T-helper 17 cell (primary cell): ENCODE data around the gene S100G. TPM values are rescaled to one million over a fixed set of nuclear protein-coding genes. Genes with fewer than 3 reads are reported as not detected.
"Not testable (repeated sequence)": the region's sequence is repeated elsewhere in the genome, so short reads cannot be mapped to it uniquely, and the experiment has no call there.

Experiments
- ATAC-seq: fragments of 150-1000 bp; cut with Tn5 transposase; 2 replicates; pipeline ENCODE4 v1.10.0; 2021; ENCODE audit warnings: mild to moderate bottlenecking, moderate library complexity
- DNase-seq, 3 donors: peaks; one replicate each; pipeline versions ENCODE4 v3.0.0 to v3.0.0-alpha.2; 2020 to 2021
- H3K9me3 ChIP-seq: one replicate; pipeline ENCODE4 v1.7.0; 2013; ENCODE audit warnings: low read length, mild to moderate bottlenecking; ENCODE audit not compliant: control insufficient read depth, poor library complexity, severe bottlenecking
- H3K27ac Mint-ChIP-seq: one replicate; pipeline ENCODE4 v1.8.0; 2022; ENCODE audit warnings: mild to moderate bottlenecking, moderate library complexity, mixed read lengths
- H3K27me3 Mint-ChIP-seq: one replicate; pipeline ENCODE4 v1.8.0; 2022; ENCODE audit warnings: mixed read lengths
- H3K36me3 Mint-ChIP-seq: one replicate; pipeline ENCODE4 v1.8.0; 2022; ENCODE audit warnings: low read depth, mixed read lengths
- H3K4me1 Mint-ChIP-seq: one replicate; pipeline ENCODE4 v1.8.0; 2022; ENCODE audit warnings: mild to moderate bottlenecking, mixed read lengths
- H3K4me3 Mint-ChIP-seq: one replicate; pipeline ENCODE4 v1.8.0; 2022; ENCODE audit warnings: mild to moderate bottlenecking, moderate library complexity, mixed read lengths
- total RNA-seq, 4 donors: library from RNA in 2 of 4; stranded (reverse) in 2 of 4; gene quantifications; one replicate each; pipeline ENCODE4 v1.2.3 and lab custom pipeline; 2022 to 2026

Gene S100G
- total RNA-seq (not detected), total RNA-seq (lab: John Stamatoyannopoulos, UW) (0 reads per million in 2 donors)

- peaks cover 3% of the 10 kb centered on the region for H3K36me3 Mint-ChIP-seq
- H3K9me3 ChIP-seq = no peaks in the 10 kb centered on the region
- no peaks in the 10 kb centered on the region for H3K27me3 Mint-ChIP-seq
- no peak within 1 kb of the TSS for H3K4me3 Mint-ChIP-seq
- no peak within 1 kb of the TSS for H3K27ac Mint-ChIP-seq
- DNase-seq = no peak
- ATAC-seq = no peak
- peaks cover under 1% of the 10 kb centered on the region for H3K4me1 Mint-ChIP-seq
Measured at GRCh38 chrX:16649858-16650257, at the start of gene S100G. Gene S100G, plus strand, starts transcription at chrX:16650158. Its CDS starts 849 bp downstream, at chrX:16651007.

GRCh38 chrX:16601885-16602284 is 48.1 kb upstream of the S100G start:
- ATAC-seq (no peak), DNase-seq (no peak)
- H3K9me3 ChIP-seq = no peaks in the 10 kb centered on the region
- H3K36me3 Mint-ChIP-seq = no peaks in the 10 kb centered on the region
- H3K4me3 Mint-ChIP-seq = no peak overlapping the region
- H3K4me1 Mint-ChIP-seq = peaks cover 5% of the 10 kb centered on the region
- no peaks in the 10 kb centered on the region for H3K27me3 Mint-ChIP-seq
- H3K27ac Mint-ChIP-seq = no peak overlapping the region

- H3K27me3 Mint-ChIP-seq, H3K36me3 Mint-ChIP-seq, H3K4me3 Mint-ChIP-seq, H3K4me1 Mint-ChIP-seq, H3K9me3 ChIP-seq, ATAC-seq, DNase-seq: not testable (repeated sequence)
- H3K27ac Mint-ChIP-seq = peak overlapping the region; percentile 90
Measured at GRCh38 chrX:16603235-16603634, 46.7 kb upstream of the S100G start.

GRCh38 chrX:16603822-16604221 is 46.1 kb upstream of the S100G start:
- H3K4me1 Mint-ChIP-seq = peaks cover 5% of the 10 kb centered on the region

GRCh38 chrX:16604337-16604736 is 45.6 kb upstream of the S100G start:
- Mint-ChIP-seq H3K4me1 (peaks cover 5% of the 10 kb centered on the region), H3K4me3 (peak overlapping the region; percentile 74), H3K27me3 (no peaks in the 10 kb centered on the region), H3K36me3 (no peaks in the 10 kb centered on the region), H3K27ac (peak overlapping the region; percentile 90)
- no peaks in the 10 kb centered on the region for H3K9me3 ChIP-seq
- DNase-seq = no peak
- ATAC-seq = no peak

More at GRCh38 chrX:16603822-16604221, 46.1 kb upstream of the S100G start:
- DNase-seq (no peak), ATAC-seq (no peak)
- Mint-ChIP-seq H3K36me3 (no peaks in the 10 kb centered on the region), H3K27ac (peak overlapping the region; percentile 90), H3K27me3 (no peaks in the 10 kb centered on the region), H3K4me3 (peak overlapping the region; percentile 74)
- H3K9me3 ChIP-seq = no peaks in the 10 kb centered on the region

GRCh38 chrX:16606142-16606720 is 43.7 kb upstream of the S100G start:
- Mint-ChIP-seq H3K4me3 (no peak overlapping the region), H3K27ac (no peak overlapping the region), H3K4me1 (peaks cover 5% of the 10 kb centered on the region), H3K36me3 (no peaks in the 10 kb centered on the region), H3K27me3 (no peaks in the 10 kb centered on the region)
- H3K9me3 ChIP-seq = no peaks in the 10 kb centered on the region
- no peak for ATAC-seq
- DNase-seq = no peak

- H3K9me3 ChIP-seq = no peaks in the 10 kb centered on the region
- ATAC-seq = no peak
- Mint-ChIP-seq H3K27me3 (no peaks in the 10 kb centered on the region), H3K36me3 (no peaks in the 10 kb centered on the region), H3K4me3 (no peak overlapping the region), H3K27ac (no peak overlapping the region), H3K4me1 (no peaks in the 10 kb centered on the region)
- no peak for DNase-seq
Measured at GRCh38 chrX:16610121-16610621, 39.8 kb upstream of the S100G start.

- ATAC-seq, H3K4me1 Mint-ChIP-seq, H3K27ac Mint-ChIP-seq, H3K4me3 Mint-ChIP-seq, H3K36me3 Mint-ChIP-seq, H3K27me3 Mint-ChIP-seq, H3K9me3 ChIP-seq, DNase-seq: not testable (repeated sequence)
Measured at GRCh38 chrX:16610654-16611053, 39.3 kb upstream of the S100G start.

- H3K27me3 Mint-ChIP-seq = no peaks in the 10 kb centered on the region
- H3K4me3 Mint-ChIP-seq = no peak overlapping the region
- H3K36me3 Mint-ChIP-seq = no peaks in the 10 kb centered on the region
- H3K9me3 ChIP-seq = no peaks in the 10 kb centered on the region
- ATAC-seq (no peak), DNase-seq (no peak)
- H3K4me1 Mint-ChIP-seq = no peaks in the 10 kb centered on the region
- H3K27ac Mint-ChIP-seq = no peak overlapping the region
Measured at GRCh38 chrX:16612257-16612897, 37.6 kb upstream of the S100G start.

GRCh38 chrX:16617382-16617781 is 32.6 kb upstream of the S100G start:
- H3K36me3 Mint-ChIP-seq = no peaks in the 10 kb centered on the region
- ATAC-seq (no peak), DNase-seq (no peak)
- no peaks in the 10 kb centered on the region for H3K27me3 Mint-ChIP-seq
- no peaks in the 10 kb centered on the region for H3K9me3 ChIP-seq
- H3K27ac Mint-ChIP-seq = no peak overlapping the region
- H3K4me3 Mint-ChIP-seq = no peak overlapping the region
- H3K4me1 Mint-ChIP-seq = no peaks in the 10 kb centered on the region

GRCh38 chrX:16618422-16618821 is 31.5 kb upstream of the S100G start:
- peaks cover under 1% of the 10 kb centered on the region for H3K4me1 Mint-ChIP-seq
- no peaks in the 10 kb centered on the region for H3K36me3 Mint-ChIP-seq
- ATAC-seq (no peak), DNase-seq (no peak)
- no peak overlapping the region for H3K27ac Mint-ChIP-seq
- H3K4me3 Mint-ChIP-seq = no peak overlapping the region
- no peaks in the 10 kb centered on the region for H3K9me3 ChIP-seq
- H3K27me3 Mint-ChIP-seq = no peaks in the 10 kb centered on the region

- H3K9me3 ChIP-seq = no peaks in the 10 kb centered on the region
- DNase-seq = no peak
- Mint-ChIP-seq H3K27me3 (no peaks in the 10 kb centered on the region), H3K36me3 (no peaks in the 10 kb centered on the region), H3K27ac (no peak overlapping the region), H3K4me1 (peaks cover 2% of the 10 kb centered on the region), H3K4me3 (no peak overlapping the region)
- ATAC-seq = no peak
Measured at GRCh38 chrX:16619024-16619423, 30.9 kb upstream of the S100G start.

GRCh38 chrX:16628511-16628910 is 21.4 kb upstream of the S100G start:
- not testable (repeated sequence) for H3K9me3 ChIP-seq, H3K27me3 Mint-ChIP-seq, H3K4me1 Mint-ChIP-seq, H3K36me3 Mint-ChIP-seq, DNase-seq, ATAC-seq, H3K4me3 Mint-ChIP-seq, H3K27ac Mint-ChIP-seq
